Activated CD8-positive, alpha-beta T cell treated with anti-CD3 and anti-CD28 coated beads for 36 hours (primary cell): ENCODE results near the gene EHD1. TPM values are rescaled to one million over a fixed set of nuclear protein-coding genes. Genes with fewer than 3 reads are reported as not detected.

Experiments used
- ATAC-seq: fragments of 200-7000 bp; cut with Tn5 transposase; one replicate; pipeline ENCODE4 v1.10.0; 2021; ENCODE audit warnings: mild to moderate bottlenecking, moderate library complexity
- CTCF ChIA-PET: fragments of 350-600 bp; sonication (Branson Sonifier 250); formaldehyde crosslinking; loops from one replicate; lab custom pipeline; 2021; ENCODE audit warnings: antibody characterized with exemption; lab: Charles Lee
- POLR2A ChIA-PET: fragments of 350-600 bp; sonication (Branson Sonifier 250); formaldehyde crosslinking; loops from one replicate; lab custom pipeline; 2021; ENCODE audit warnings: antibody characterized with exemption; lab: Charles Lee
- DNase-seq: peaks from one replicate; pipeline ENCODE4 v3.0.0-alpha.2; 2020
- H3K27ac Mint-ChIP-seq: one replicate; pipeline ENCODE4 v1.8.0; 2021; ENCODE audit warnings: mild to moderate bottlenecking, mixed read lengths
- H3K27me3 Mint-ChIP-seq: one replicate; pipeline ENCODE4 v1.8.0; 2021; ENCODE audit warnings: mixed read lengths
- H3K36me3 Mint-ChIP-seq: one replicate; pipeline ENCODE4 v1.8.0; 2021; ENCODE audit warnings: low read depth, mixed read lengths
- H3K4me1 Mint-ChIP-seq: one replicate; pipeline ENCODE4 v1.8.0; 2021; ENCODE audit warnings: low read depth, mixed read lengths
- H3K4me3 Mint-ChIP-seq: one replicate; pipeline ENCODE4 v1.8.0; 2021; ENCODE audit warnings: mild to moderate bottlenecking, moderate library complexity, mixed read lengths
- H3K9me3 Mint-ChIP-seq: one replicate; pipeline ENCODE4 v1.8.0; 2021; ENCODE audit warnings: mixed read lengths
- CTCF ChIP-seq: fragments of 200-600 bp; IDR thresholded peaks from one replicate; pipeline ENCODE4 v1.8.0; 2022; ENCODE audit warnings: antibody characterized with exemption, mild to moderate bottlenecking
- intact Hi-C: fragments of 100-400 bp; cut with micrococcal nuclease; formaldehyde crosslinking; loops from one replicate; pipeline ENCODE4 v1.10.0; 2022
- total RNA-seq, 2 experiments: library from RNA; stranded (reverse); gene quantifications; one replicate each; pipeline ENCODE4 v1.2.3, GENCODE V29; 2021

EHD1 gene
- total RNA-seq, 2 experiments from 2014 or later = 60.3 to 65.1 TPM

DNA sequence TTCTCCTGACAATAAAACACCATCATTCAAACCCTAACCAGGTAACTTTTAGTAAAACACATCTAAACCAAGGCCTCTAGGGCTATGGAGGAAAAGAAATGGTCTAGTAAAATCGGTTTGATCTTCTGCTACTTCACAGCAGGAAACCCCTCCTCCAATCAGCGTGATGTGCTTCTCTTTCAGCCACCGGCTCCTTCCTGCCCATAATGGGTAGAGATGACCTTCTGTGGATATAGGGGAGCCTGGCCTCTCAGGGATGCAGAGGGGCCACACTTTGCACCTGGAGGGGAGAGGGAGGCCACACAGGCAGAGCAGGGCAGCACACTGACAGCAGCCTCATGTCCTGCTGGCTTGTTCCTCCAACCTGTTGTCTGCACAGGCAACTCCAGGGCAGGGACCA lies 6.9 kb downstream of the EHD1 start:
- peak overlapping the region; percentile 88 for H3K27ac Mint-ChIP-seq
- no peak for ATAC-seq
- ChIA-PET POLR2A (interaction anchor here (7.0 to 14.9 kb wide), 2 partner anchors 14 to 15 kb away, joined by 51 to 768 read pairs; no protein-coding TSS in a partner anchor), CTCF (interaction anchor here (2.8 to 29.9 kb wide), 2 partner anchors 15 to 16 kb away, joined by 12 to 1168 read pairs; partner anchors contain the start of gene CDC42BPG)
- no peaks in the 10 kb centered on the region for H3K27me3 Mint-ChIP-seq
- intact Hi-C loops = no loop called here
- H3K36me3 Mint-ChIP-seq = peaks cover 57% of the 10 kb centered on the region
- no peak for DNase-seq
- peaks cover 86% of the 10 kb centered on the region for H3K4me1 Mint-ChIP-seq
- peaks cover 3% of the 10 kb centered on the region for H3K9me3 Mint-ChIP-seq
- peak overlapping the region; percentile 54 for H3K4me3 Mint-ChIP-seq
- TF ChIP-seq CTCF = no peak

- peaks cover 87% of the 10 kb centered on the region for H3K4me1 Mint-ChIP-seq
- H3K9me3 Mint-ChIP-seq = peaks cover 6% of the 10 kb centered on the region
- no peak for TF ChIP-seq CTCF
- H3K4me3 Mint-ChIP-seq = peak overlapping the region; percentile 54
- ATAC-seq (no peak), DNase-seq (no peak)
- H3K27me3 Mint-ChIP-seq = no peaks in the 10 kb centered on the region
- POLR2A ChIA-PET = interaction anchor here (15.4 to 26.2 kb wide), 2 partner anchors 8 to 18 kb away, joined by 320 to 768 read pairs; partner anchors contain the start of genes CDC42BPG and EHD1
- intact Hi-C loops = no loop called here
- peaks cover 58% of the 10 kb centered on the region for H3K36me3 Mint-ChIP-seq
- CTCF ChIA-PET = interaction anchor here (13.5 to 28.9 kb wide), 2 partner anchors 15 to 18 kb away, joined by 316 to 1168 read pairs; partner anchors contain the start of genes CDC42BPG and EHD1
- peak overlapping the region; percentile 88 for H3K27ac Mint-ChIP-seq
Measured at GRCh38 chr11:64870893-64871466, 7.4 kb downstream of the EHD1 start.

DNA sequence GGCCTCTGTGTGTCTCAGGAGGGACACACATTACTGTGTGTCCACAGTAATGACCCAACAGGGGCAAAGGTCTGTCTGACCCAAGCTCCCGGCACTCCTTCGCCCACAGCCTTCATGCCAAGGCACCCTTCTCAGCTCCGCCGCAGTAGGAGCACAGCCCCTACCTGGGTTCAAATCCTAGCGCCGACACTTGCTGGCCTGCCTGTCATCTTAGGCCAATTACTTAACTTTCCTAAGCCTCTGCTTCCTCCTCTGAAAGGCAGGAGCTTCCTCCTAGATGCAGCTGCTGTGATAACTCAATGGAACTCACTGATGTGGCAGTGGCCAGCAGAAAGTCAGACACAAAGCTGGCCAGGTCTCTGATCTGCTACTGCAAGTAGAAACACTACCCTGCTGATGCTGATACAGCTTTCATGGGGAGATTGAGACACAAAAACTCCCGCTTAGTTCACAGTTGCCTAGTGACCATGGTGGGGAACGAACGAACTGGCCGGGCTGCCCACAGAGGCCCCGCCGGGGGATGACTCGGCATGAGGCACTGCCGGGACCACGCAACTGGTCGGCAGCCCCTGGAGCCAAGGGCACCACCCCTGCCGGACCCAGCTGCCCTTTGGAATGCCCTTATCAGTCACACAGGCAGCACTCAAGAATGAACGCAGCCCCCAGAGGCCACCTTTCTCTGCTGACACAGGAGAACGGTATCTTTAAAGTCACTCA lies 8.1 kb downstream of the EHD1 start:
- Mint-ChIP-seq H3K4me3 (peak overlapping the region; percentile 50), H3K27me3 (no peaks in the 10 kb centered on the region), H3K36me3 (peaks cover 56% of the 10 kb centered on the region), H3K9me3 (peaks cover 11% of the 10 kb centered on the region), H3K4me1 (peaks cover 87% of the 10 kb centered on the region), H3K27ac (peak overlapping the region; percentile 88)
- DNase-seq = no peak
- no peak for ATAC-seq
- ChIA-PET POLR2A (interaction anchor here (15.4 to 26.2 kb wide), 2 partner anchors 9 to 17 kb away, joined by 320 to 768 read pairs; partner anchors contain the start of genes CDC42BPG and EHD1), CTCF (interaction anchor here (13.5 to 28.9 kb wide), 2 partner anchors 16 to 17 kb away, joined by 316 to 1168 read pairs; partner anchors contain the start of genes CDC42BPG and EHD1)
- TF ChIP-seq CTCF = no peak
- intact Hi-C loops = no loop called here

GRCh38 chr11:64869571-64870175 lies 8.7 kb downstream of the EHD1 start:
- intact Hi-C loops = no loop called here
- DNase-seq (no peak), ATAC-seq (no peak)

More at GRCh38 chr11:64869571-64870175, 8.7 kb downstream of the EHD1 start:
- peak overlapping the region; percentile 88 for H3K27ac Mint-ChIP-seq
- no peaks in the 10 kb centered on the region for H3K27me3 Mint-ChIP-seq
- peaks cover 87% of the 10 kb centered on the region for H3K4me1 Mint-ChIP-seq
- POLR2A ChIA-PET = interaction anchor here (0.7 to 26.2 kb wide), 4 partner anchors 9 to 1201 kb away, joined by 3 to 768 read pairs (median 162); partner anchors contain the start of genes CDC42BPG and EHD1
- peak overlapping the region; percentile 50 for H3K4me3 Mint-ChIP-seq
- TF ChIP-seq CTCF = peak; percentile 41
- peaks cover 50% of the 10 kb centered on the region for H3K36me3 Mint-ChIP-seq
- H3K9me3 Mint-ChIP-seq = peaks cover 11% of the 10 kb centered on the region
- CTCF ChIA-PET = interaction anchor here (0.8 to 28.9 kb wide), 3 partner anchors 17 to 59 kb away, joined by 4 to 1168 read pairs (median 316); partner anchors contain the start of genes CDC42BPG and EHD1
